Epithelial cell of prostate (primary cell): Measurements from ENCODE around the gene MPPE1.
A peak's percentile ranks its signal among the peaks of the same experiment; 100 is the strongest.
"Not testable (repeated sequence)": the region's sequence is repeated elsewhere in the genome, so short reads cannot be mapped to it uniquely, and the experiment has no call there.

Experiments
- DNase-seq: peaks from one replicate; pipeline ENCODE4 v3.0.0-alpha.2; 2011; ENCODE audit warnings: low read depth, low spot score
- H3K27ac ChIP-seq: fragments of 450-650 bp; 2 replicates; pipeline ENCODE4 v1.5.1; 2017; ENCODE audit warnings: mild to moderate bottlenecking

MPPE1 gene

DNA sequence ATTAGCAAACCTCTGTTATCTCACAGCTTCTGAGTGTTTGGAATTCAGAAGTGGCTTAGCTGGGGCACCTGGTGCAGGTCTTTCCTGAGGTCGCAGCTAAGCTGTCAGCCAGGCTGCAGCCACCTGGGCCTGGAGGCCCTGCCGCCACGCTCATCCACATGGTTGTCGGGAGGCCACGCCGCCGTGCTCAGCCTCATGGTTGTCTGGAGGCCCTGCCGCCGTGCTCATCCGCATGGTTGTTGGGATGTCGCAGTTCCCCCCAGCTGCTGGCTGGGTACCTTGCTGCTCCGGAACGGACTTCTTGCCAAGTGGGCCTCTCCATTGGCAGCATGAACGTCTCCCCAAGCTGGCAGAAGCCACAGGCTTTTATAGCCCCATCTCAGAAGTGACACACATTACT lies 24.3 kb upstream of the MPPE1 start:
- H3K27ac ChIP-seq: no peak overlapping the region
- no peak for DNase-seq

DNA sequence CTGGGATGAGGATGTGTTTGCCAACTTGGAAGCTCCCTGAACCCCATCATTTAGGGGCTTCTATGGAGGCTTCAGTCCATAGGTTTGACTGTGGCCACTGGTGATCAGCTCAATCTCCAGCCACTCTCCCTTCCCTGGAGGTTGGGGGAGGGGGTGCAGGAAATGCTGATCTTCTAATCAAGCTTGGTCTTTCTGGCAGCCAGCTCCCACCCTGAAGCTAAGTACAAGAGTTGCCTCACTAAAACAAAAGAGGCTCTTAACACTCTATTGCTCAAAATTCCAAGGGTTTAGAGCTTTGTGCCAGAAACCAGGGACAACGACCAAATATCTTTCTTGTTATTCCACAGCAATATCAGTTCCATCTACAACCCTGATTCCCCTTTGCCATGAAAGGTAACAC lies 19.4 kb upstream of the MPPE1 start:
- H3K27ac ChIP-seq: no peak overlapping the region
- no peak for DNase-seq

DNA sequence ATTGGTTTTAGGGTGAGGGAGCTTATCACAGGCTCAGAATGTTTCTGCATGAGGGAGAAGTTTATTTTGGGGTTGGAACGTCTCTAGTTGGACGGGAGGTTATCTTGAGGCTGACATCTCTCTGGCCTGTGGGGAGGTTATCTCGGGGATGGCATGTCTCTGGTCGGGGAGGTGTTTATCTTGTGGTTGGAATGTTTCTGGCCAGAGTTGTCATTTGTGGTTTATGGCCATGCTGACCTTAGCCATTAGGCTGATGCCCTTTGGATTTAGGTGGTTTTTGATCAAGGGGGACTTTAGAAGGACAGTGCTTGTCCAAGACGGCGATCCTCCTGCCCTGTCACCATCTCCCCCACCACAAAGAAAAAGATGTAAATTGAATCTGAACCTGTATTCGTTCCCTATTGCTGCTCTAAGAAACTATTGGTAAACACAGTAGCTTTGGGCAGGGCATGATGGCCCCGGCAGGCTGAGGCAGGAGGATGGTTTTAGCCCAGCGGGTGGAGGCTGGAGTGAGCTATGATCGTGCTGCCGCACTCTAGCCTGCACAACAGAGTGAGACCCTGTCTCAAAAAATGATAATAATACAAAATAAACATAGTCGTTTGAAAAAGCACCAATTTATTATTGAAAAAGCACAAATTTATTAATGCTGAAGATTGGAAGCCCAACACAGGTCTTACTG lies 17.8 kb upstream of the MPPE1 start:
- no peak overlapping the region for H3K27ac ChIP-seq
- no peak for DNase-seq

DNA sequence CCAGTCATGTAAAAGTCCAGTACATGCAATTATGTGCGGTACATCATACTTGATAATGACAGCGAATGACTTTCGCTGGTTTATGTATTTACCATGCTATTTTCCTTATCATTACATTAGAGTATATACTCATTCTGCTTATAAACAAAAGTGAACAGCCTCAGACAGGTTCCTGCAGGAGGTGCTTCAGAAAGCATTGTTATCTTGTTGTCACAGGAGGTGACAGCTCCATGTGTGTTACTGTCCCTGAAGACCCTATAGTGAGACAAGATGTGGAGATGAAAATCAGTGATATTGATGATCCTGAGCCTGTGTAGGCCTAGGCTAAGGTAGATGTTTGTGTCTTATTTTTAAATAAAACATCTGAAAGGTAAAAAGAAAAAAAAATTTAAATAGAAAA lies 15.3 kb upstream of the MPPE1 start:
- no peak overlapping the region for H3K27ac ChIP-seq
- DNase-seq: no peak

DNA sequence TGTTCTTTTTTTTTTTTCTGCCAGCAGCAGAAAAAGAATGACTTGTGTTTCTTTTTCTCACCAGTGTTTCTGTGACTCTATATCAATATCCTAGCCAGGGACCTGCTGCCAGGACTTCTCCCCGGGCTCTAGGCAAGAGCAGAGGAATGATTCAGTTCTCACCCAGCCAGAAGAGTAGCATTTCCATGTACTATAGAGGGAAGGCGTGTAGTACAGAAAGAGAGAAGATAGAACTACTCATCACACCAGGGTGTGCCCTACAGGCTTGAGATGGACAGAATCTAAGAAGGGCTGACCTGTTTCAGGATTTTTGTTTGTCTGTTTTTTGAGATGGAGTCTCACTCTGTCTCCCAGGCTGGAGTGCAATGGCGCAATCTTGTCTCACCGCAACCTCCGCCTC lies 11.4 kb upstream of the MPPE1 start:
- DNase-seq, H3K27ac ChIP-seq: not testable (repeated sequence)

DNA sequence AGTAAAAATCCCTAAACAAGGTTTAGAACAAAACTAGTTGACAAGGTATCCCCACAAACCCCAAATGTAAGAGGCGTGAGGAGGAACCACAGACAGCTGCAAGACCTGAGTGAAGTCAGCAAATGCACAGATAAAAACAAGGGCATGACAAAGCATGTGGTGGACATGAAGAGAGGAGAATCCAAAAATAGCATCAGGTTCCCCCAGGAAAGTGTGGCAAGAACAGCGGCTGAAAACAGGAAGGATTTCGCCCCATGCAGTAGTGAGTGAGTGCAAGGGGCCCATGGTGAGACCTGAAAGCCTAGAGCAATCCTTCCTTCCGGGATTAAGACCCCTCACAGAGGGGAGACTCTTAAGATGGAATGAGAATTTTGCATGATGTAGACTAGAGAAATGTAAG lies 8.8 kb upstream of the MPPE1 start:
- not testable (repeated sequence) for DNase-seq, H3K27ac ChIP-seq

DNA sequence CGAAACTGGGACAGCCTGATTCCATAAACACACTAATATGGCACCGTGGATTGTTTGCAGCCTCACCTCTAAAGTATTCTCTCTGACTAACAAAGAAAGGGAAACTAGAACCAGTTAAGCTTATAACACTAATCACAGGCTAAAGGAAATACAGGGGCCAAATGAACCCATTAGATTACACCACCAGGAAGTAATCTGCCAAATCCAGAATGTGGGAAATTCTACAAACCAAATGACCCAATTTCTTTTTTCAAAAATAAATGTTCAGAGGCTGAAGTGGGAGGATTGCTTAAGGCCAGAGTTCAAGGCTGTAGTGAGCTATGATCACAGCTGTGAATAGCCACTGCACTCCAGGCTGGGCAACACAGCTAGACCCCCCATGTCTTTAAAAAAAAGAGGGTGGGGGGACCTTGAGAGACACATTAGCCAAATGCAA lies 1.5 kb upstream of the MPPE1 start:
- peak overlapping the region; percentile 90 for H3K27ac ChIP-seq
- peak; percentile 70 for DNase-seq

DNA sequence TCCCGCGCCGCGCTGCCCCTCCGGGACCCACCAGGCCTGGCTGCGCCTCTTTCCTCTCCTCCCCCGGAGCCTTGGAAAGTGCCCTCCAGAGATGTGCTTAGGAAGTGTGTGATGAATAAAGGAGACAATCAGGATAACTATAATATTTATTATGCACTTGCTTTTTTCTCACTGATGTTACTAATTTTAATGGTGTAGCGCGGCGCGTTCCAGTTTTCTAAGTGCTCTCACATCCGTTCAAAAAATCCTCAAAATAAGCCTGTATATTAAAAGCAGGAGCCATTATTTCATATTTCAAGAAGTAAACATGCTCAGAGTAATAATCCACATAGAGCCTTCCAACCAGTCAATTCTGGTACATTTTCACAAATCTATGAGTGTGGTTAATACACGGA lies 941 bp upstream of the MPPE1 start:
- no peak for DNase-seq
- peak overlapping the region; percentile 90 for H3K27ac ChIP-seq

DNA sequence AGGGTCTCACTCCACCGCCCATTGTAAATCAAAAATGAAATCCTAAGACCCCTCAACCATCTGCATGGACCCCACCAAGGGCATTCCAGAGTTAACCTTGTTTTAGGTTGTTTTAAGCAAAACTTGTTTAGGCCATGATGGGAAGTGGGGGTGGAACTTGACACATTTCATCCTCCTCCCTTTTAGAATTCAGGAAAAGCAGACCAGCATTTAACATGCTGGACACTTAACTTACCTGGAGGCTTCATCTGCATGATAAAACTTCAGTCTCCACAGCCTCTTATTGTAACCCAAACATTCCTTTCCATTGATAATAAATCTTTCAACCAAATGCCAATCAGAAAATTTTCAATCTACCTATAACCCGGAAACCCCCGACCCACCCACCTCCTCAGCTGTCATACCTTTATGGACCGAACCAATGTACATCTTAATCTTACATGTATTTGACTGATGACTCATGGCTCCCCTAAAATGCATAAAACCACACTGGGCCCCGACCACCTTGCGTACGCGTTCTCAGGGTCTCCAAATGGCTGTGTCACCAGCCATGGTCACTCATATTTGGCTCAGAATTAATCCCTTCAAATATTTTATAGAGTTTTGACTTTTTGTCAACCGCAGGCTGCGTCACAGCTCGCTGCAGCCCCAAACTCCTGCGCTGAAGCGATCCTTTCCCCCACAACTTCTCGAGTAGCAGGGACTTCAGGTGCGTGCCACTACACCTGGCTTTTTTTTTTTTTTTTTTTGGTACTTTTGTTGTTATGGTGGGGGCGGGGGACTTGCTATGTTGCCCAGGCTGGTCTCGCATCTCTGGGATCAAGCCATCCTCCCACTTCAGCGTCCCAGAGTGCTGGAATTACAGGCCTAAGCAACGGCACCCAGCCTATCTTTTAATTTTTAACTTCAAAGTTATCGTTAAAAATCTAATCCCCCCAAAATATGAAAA lies 917 bp downstream of the MPPE1 start:
- DNase-seq: no peak
- H3K27ac ChIP-seq: peak overlapping the region; percentile 90

DNA sequence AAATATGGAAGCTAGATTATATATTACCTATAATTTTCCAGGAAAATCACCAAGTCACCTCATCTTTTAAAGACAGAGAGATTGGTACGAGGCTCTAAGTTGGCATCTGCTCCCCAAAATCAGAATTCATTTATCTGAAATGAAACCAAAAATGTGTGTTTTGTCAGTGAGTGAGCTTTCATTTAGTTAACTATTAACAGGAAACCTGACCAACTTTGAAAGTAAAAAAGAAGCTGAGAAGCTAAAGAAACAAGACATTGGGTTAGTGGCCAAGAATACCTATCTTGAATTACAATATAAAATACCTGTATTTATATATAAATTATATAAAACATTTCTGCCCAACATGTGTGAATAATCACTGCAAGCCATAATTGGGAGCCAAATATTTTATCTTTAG lies 1.9 kb downstream of the MPPE1 start:
- no peak overlapping the region for H3K27ac ChIP-seq
- DNase-seq: no peak

DNA sequence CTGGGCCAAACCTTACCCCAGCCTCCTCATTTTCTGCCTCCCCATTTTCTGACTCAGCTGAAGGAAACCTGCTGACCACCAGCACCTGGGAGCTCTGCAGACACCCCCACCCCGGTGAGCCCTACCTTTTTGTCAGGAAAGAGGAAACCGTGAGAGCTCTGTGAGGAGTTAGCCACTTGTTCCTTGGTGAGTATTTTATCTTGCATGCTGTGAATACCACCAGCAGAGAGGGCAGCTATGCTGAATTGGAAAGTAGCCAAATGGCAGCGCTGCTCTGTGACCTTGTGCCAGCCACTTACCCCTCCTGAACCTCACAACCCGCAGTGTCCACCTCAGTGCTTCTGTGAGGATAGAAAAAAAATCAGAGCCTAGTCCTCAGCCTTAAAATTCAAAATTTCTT lies 2.5 kb downstream of the MPPE1 start:
- no peak overlapping the region for H3K27ac ChIP-seq
- no peak for DNase-seq

DNA sequence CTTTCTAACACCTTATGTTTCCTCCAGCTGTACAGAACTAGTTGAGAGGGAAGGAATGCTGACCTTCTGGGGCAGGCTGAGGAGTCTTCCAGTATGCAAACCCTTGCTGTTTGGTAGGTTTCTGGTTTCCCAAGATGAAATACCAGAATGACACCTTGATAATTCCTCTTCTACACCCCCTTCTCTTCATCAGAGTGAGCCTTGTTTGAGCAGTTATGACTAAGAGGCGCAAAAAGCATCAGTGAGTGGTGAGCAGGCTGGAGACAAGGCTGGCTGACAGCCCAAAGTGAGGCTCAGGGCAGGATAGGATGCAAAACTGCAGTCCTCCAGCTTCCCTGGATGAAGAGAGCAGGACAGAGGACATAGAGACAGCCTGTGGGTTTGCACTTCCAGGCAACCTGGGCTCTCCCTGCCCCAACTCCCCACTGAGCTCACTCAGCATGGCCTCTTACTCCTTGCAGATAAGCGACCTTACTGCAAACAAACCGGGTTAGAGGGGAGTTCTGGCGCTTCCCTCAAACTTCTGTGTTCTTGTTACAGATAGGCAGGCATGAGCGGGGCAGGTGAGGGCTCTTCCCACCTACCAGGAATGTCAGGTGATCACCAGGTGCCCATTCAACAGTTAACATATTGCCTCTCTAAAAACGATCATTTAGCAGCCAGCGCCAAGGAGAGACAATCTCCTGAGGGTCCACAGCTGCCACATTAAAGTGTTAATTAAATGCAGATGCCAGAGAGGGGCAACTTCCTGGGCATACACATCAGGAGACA lies 5.4 kb downstream of the MPPE1 start:
- DNase-seq: no peak
- no peak overlapping the region for H3K27ac ChIP-seq

DNA sequence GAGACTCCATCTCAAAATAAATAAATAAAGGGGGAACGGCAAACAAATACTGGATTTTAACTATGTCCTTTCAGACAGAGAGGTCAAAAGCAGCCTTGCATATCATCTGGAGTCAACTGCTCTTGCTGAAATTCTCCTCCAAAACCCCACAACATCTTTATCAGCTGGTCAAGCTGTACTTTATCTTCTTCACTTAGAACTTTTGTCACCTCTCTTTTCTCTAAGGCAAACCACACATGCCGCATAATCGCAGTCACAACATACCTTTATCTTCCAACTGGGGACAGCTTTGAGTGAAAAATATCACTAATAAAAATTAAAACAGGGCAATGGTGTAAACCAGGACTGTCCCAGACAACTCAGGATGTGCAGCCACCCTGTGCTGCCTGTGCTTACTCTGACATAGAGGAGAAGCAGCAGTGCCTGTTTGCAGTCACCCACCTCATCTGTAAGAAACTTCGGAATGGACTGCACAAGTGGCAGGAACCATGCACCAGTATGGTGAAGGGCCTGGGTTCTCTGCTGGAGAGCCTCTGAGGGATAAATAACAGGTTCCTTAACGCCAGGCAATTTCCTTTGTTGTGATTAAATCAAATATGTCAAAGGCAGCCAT lies 6.2 kb downstream of the MPPE1 start:
- no peak overlapping the region for H3K27ac ChIP-seq
- no peak for DNase-seq

DNA sequence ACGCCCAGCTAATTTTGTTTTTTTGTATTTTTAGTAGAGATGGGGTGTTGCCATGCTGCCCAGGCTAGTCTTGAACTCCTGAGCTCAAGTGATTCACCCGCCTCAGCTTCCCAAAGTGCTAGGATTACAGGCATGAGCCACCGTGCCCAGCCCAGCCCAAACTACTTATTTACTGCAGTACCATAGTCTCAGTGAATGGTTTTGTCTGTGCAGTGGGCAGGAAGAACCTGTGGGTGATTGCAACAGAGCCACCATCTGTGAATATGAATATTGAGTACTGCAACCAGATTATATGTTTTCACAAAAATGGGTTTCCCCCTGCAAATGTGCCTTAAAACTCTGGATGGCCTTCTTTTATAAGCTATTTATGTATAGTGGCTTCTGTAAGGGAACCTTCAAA lies 9.1 kb downstream of the MPPE1 start:
- no peak overlapping the region for H3K27ac ChIP-seq
- DNase-seq: no peak

DNA sequence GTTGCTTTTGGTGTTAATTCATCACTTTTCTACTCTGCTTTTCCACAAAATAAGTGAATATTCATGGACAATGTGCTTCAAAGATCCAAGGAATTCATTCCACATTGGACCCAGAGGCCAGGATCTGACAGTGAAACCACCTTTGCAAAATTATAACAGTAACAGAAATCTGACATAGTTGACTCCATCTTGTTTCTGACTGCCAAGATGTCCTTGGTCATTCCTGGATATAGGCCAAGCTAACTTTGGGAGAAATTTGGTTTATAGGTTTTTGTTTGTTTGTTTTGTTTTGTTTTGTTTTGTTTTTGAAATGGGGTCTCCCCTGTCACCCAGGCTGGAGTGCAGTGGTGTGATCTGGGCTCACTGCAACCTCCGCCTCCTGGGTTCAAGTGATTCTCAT lies 10.3 kb downstream of the MPPE1 start:
- H3K27ac ChIP-seq: no peak overlapping the region
- no peak for DNase-seq

DNA sequence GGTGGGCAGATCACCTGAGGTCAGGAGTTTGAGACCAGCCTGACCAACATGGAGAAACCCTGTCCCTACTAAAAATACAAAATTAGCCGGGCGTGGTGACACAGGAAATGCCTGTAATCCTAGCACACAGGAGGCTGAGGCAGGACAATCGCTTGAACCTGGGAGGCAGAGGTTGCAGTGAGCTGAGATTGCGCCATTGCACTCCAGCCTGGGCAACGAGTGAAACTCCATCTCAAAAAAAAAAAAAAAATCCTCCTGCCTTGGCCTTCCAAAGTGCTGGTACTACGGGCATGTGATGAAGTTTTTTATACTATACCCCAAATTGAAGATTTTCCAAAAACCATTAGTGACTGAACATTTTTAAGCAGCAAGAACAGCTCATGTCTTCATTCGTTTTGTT lies 15.7 kb downstream of the MPPE1 start:
- not testable (repeated sequence) for DNase-seq, H3K27ac ChIP-seq

DNA sequence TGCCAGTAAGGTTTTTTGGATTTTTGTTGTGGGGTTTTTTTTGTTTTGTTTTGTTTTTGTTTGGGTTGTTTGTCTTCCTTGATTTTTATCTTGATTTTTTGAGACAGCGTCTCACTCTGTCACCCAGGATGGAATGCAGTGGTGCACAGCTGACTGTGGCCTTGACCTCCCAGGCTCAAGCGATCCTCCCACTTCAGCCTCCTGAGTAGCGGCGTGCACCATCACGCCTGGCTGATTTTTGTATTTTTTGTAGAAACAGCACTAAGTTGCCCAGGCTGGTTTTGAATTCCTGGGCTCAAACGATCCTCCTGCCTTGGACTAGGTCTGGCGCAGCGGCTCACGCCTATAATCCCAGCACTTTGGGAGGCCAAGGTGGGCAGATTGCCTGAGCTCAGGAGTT lies 16.4 kb downstream of the MPPE1 start:
- no peak overlapping the region for H3K27ac ChIP-seq
- no peak for DNase-seq

DNA sequence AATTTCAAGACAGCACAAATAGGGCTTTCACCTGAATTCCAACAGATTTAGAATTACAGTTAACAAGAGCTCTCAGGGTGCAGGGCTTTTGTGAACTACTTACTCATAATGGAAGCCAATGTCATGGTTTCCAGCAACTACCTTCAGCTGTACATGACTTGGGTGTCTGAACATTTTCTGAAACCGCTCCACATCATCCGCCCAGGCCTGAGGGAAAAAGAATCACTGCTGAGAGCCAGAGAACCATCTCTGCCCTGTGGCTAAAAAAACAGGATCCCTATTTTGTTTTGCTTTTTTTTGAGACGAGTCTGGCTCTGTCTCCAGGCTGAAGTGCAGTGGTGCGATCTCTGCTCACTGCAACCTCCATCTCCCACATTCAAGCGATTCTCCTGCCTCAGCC lies 18.8 kb downstream of the MPPE1 start:
- no peak for DNase-seq
- no peak overlapping the region for H3K27ac ChIP-seq

DNA sequence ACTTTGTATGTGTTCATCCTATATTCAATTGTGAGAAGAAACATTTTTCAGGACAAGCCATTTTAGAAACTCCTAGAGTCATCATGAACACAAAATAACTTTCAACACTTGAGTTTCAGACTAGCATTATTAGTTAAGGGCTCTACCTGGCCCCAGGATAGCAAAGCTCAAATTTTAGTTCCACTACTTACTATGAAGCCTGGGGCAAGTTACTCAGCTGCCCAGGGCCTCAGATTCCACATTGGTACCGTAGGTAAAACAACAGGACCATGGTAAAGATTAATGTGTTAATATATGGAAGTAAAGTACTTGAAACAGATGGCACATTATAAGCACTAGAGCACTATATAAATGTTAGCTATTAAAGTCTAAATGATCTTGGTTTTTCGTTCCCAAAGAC lies 19.4 kb downstream of the MPPE1 start:
- DNase-seq: no peak
- H3K27ac ChIP-seq: no peak overlapping the region

DNA sequence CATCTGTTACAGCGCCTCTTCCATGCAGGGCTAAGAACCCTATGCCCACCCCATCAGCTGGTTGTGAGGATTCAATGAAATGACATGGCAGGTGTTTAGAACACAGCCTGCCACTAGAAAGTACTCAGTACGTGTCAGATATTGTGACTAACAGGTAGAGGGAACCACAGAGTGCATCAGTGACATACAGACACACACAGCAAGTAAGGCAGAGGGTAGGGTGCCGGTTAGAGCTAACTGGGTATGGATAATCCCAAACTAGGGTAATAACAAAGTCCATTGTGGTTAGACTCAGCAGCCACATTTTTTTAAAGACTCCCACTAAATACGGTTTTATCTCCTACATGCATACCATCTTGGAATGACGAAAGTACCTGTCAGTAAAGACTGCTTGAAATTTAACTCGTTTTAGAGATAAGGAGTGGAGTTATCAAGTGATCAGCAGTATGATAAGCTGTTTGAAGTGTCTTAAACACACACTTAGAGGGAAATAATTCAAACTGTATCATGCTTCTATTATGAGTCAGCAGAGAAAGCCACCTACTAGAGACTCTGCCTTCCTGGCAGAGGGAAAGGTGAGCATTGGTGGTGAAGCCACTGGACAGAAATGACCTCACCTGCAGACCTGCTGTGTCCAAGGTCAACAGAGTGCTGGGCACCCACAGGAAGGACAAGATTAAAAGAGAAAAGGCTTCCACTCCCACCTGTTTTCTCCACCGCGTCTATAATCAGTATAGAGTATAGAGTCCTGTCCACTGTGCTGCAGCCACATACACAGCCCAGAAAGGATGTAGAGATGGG lies 20.6 kb downstream of the MPPE1 start:
- DNase-seq: no peak
- no peak overlapping the region for H3K27ac ChIP-seq
